K562 treated with DMSO at 1 percent for 48 hours (cell line): Measurements from ENCODE around the gene SLC4A4. TPM values are rescaled to one million over a fixed set of nuclear protein-coding genes. Genes with fewer than 3 reads are reported as not detected.

Experiments used
- total RNA-seq: library from RNA; unstranded; fragments of 300-600 nt; gene quantifications from 2 replicates; pipeline ENCODE4 v1.2.3, GENCODE V29; 2022; ENCODE audit warnings: low replicate concordance; ENCODE audit errors: extremely low read depth

The SLC4A4 gene
- total RNA-seq, result not detected in 2 replicates

GRCh38 chr4:71338846-71339593 lies at the start of gene SLC4A4:
Gene SLC4A4, plus strand, starts transcription at chr4:71339020.

